HG02840 (cell line): ENCODE measurements around the gene S100A13.
"Not testable (repeated sequence)": the region's sequence is repeated elsewhere in the genome, so short reads cannot be mapped to it uniquely, and the experiment has no call there.

Source experiments
- ATAC-seq: cut with Tn5 transposase; IDR thresholded peaks from one replicate; pipeline ENCODE4 v1.9.1; 2021; ENCODE audit warnings: mild to moderate bottlenecking, moderate library complexity, moderate number of reproducible peaks; ENCODE audit not compliant: unreplicated experiment, low FRiP score

The S100A13 gene

GRCh38 chr1:153609585-153609907 lies 17.8 kb downstream of the S100A13 start:
- no peak for ATAC-seq

- no peak for ATAC-seq
Measured at GRCh38 chr1:153608742-153609584, 18.3 kb downstream of the S100A13 start.

GRCh38 chr1:153608089-153608682 lies 19.1 kb downstream of the S100A13 start:
- no peak for ATAC-seq

- ATAC-seq, result no peak
Measured at GRCh38 chr1:153607381-153607780, 19.9 kb downstream of the S100A13 start.

GRCh38 chr1:153606194-153606593 lies 21.1 kb downstream of the S100A13 start:
- ATAC-seq, result no peak

- no peak for ATAC-seq
Measured at GRCh38 chr1:153602749-153603148, 24.6 kb downstream of the S100A13 start.

- ATAC-seq, result no peak
Measured at GRCh38 chr1:153599847-153600246, 27.5 kb downstream of the S100A13 start.

- ATAC-seq, result peak; percentile 94
Measured at GRCh38 chr1:153598309-153599172, 28.8 kb downstream of the S100A13 start.

- ATAC-seq, result no peak
Measured at GRCh38 chr1:153597206-153597605, 30.1 kb downstream of the S100A13 start.

GRCh38 chr1:153592748-153593147 lies 34.6 kb downstream of the S100A13 start:
- no peak for ATAC-seq

GRCh38 chr1:153588482-153588881 lies 38.8 kb downstream of the S100A13 start:
- no peak for ATAC-seq

- not testable (repeated sequence) for ATAC-seq
Measured at GRCh38 chr1:153588033-153588432, 39.3 kb downstream of the S100A13 start.

GRCh38 chr1:153587314-153587713 lies 40.0 kb downstream of the S100A13 start:
- ATAC-seq, result no peak

GRCh38 chr1:153586347-153586746 lies 41.0 kb downstream of the S100A13 start:
- no peak for ATAC-seq

- no peak for ATAC-seq
Measured at GRCh38 chr1:153585006-153585405, 42.3 kb downstream of the S100A13 start.

GRCh38 chr1:153583976-153584375 lies 43.3 kb downstream of the S100A13 start:
- ATAC-seq, result no peak

- ATAC-seq, result not testable (repeated sequence)
Measured at GRCh38 chr1:153583514-153583913, 43.8 kb downstream of the S100A13 start.

GRCh38 chr1:153582836-153583235 lies 44.5 kb downstream of the S100A13 start:
- ATAC-seq, result not testable (repeated sequence)

GRCh38 chr1:153578936-153579335 lies 48.4 kb downstream of the S100A13 start:
- ATAC-seq, result no peak

GRCh38 chr1:153578490-153578889 lies 48.8 kb downstream of the S100A13 start:
- no peak for ATAC-seq

GRCh38 chr1:153577624-153578051 lies 49.7 kb downstream of the S100A13 start:
- ATAC-seq, result no peak
